Measurements from ENCODE around the gene TRPC4.

GRCh38 chr13:37918116-37918714 lies 48.6 kb upstream of the TRPC4 start:
- no peak for TF ChIP-seq EP300 (IDR thresholded peaks at IDR 0.05)
- TF ChIP-seq CTCF (IDR thresholded peaks at IDR 0.05), result no peak
- no peak for TF ChIP-seq POLR2A (IDR thresholded peaks at IDR 0.05; ENCODE audit: low read length)
- TF ChIP-seq RFX5 (IDR thresholded peaks at IDR 0.05), result no peak
- TF ChIP-seq RNF2 (IDR thresholded peaks at IDR 0.05; ENCODE audit: borderline replicate concordance, low read depth), result no peak
- no peak for TF ChIP-seq ESRRA (IDR thresholded peaks at IDR 0.05; ENCODE audit: borderline replicate concordance, low read length)
- TF ChIP-seq CBX2 (IDR thresholded peaks at IDR 0.05; ENCODE audit: borderline replicate concordance, low read depth), result no peak
- no peak for TF ChIP-seq MAX (IDR thresholded peaks at IDR 0.05)
- TF ChIP-seq ZSCAN20 (CRISPR knock-in tag; IDR thresholded peaks at IDR 0.05), result no peak
- no peak for TF ChIP-seq JUN (IDR thresholded peaks at IDR 0.05)
- TF ChIP-seq HDAC2 (IDR thresholded peaks at IDR 0.05), result no peak
- TF ChIP-seq ZC3H11A (IDR thresholded peaks at IDR 0.05), result no peak
- TF ChIP-seq CHD2 (IDR thresholded peaks at IDR 0.05; ENCODE audit: low read length, partially characterized antibody), result no peak
- TF ChIP-seq ELK1 (IDR thresholded peaks at IDR 0.05; ENCODE audit: low read depth, low read length), result no peak

Measured in A549 (cell line).